GM19452 (cell line): ENCODE results near the gene ZDHHC7.

Source experiments
- ATAC-seq: cut with Tn5 transposase; IDR thresholded peaks from one replicate; pipeline ENCODE4 v1.9.1; 2021; ENCODE audit not compliant: unreplicated experiment

Gene ZDHHC7

GRCh38 chr16:84999857-85000480, 11.4 kb downstream of the ZDHHC7 start:
- no peak for ATAC-seq

- no peak for ATAC-seq
These were observed 12.1 kb downstream of the ZDHHC7 start for GRCh38 chr16:84999200-84999599.

GRCh38 chr16:84996365-84996764, 15.0 kb downstream of the ZDHHC7 start:
- ATAC-seq = no peak

GRCh38 chr16:84995663-84996062, 15.7 kb downstream of the ZDHHC7 start:
- no peak for ATAC-seq

GRCh38 chr16:84993926-84994325, 17.4 kb downstream of the ZDHHC7 start:
- no peak for ATAC-seq

GRCh38 chr16:84992717-84993075, 18.6 kb downstream of the ZDHHC7 start:
- no peak for ATAC-seq

GRCh38 chr16:84990782-84991181, 20.6 kb downstream of the ZDHHC7 start:
- ATAC-seq = no peak

- no peak for ATAC-seq
These were observed 21.4 kb downstream of the ZDHHC7 start for GRCh38 chr16:84989749-84990620.

GRCh38 chr16:84988328-84989080, 22.8 kb downstream of the ZDHHC7 start:
- ATAC-seq = no peak

- no peak for ATAC-seq
These were observed 24.5 kb downstream of the ZDHHC7 start for GRCh38 chr16:84986879-84987278.

- no peak for ATAC-seq
These were observed 25.2 kb downstream of the ZDHHC7 start for GRCh38 chr16:84986102-84986501.

GRCh38 chr16:84985079-84986065, 26.0 kb downstream of the ZDHHC7 start:
- ATAC-seq = no peak

- ATAC-seq = no peak
These were observed 28.9 kb downstream of the ZDHHC7 start for GRCh38 chr16:84982434-84982833.

GRCh38 chr16:84979516-84979915, 31.8 kb downstream of the ZDHHC7 start:
- ATAC-seq = no peak

- no peak for ATAC-seq
These were observed 34.5 kb downstream of the ZDHHC7 start for GRCh38 chr16:84976644-84977400.

GRCh38 chr16:84975522-84975921, 35.8 kb downstream of the ZDHHC7 start:
- ATAC-seq = no peak

- ATAC-seq = no peak
These were observed 36.3 kb downstream of the ZDHHC7 start for GRCh38 chr16:84975066-84975465.

GRCh38 chr16:84973776-84974523, 37.4 kb downstream of the ZDHHC7 start:
- ATAC-seq = no peak

- ATAC-seq = no peak
These were observed 38.1 kb downstream of the ZDHHC7 start for GRCh38 chr16:84973236-84973635.
